Panc1 (cell line): Measurements from ENCODE around the gene FSTL4. TPM values are rescaled to one million over a fixed set of nuclear protein-coding genes. Genes with fewer than 3 reads are reported as not detected.

Source experiments
- ATAC-seq: fragments of 200-7000 bp; cut with Tn5 transposase; 2 replicates; pipeline ENCODE4 v1.9.1; 2020; ENCODE audit warnings: mild to moderate bottlenecking, moderate library complexity
- BruUV-seq: library from RNA; stranded (reverse); fragments of 400-500 nt; replicated peaks from 2 replicates; lab custom pipeline; 2021; lab: Mats Ljungman, UMichigan
- CTCF ChIA-PET: fragments of 300-600 bp; sonication (Branson Sonifier 250); formaldehyde crosslinking; loops from one replicate; lab custom pipeline; 2022; ENCODE audit warnings: antibody characterized with exemption; lab: Charles Lee
- POLR2A ChIA-PET: fragments of 300-600 bp; sonication (Branson Sonifier 250); formaldehyde crosslinking; loops from one replicate; lab custom pipeline; 2022; ENCODE audit warnings: antibody characterized with exemption; lab: Charles Lee
- DNase-seq: peaks from one replicate; pipeline ENCODE4 v3.0.0-alpha.2; 2010; ENCODE audit warnings: low read depth, low spot score
- H3K27ac ChIP-seq: 2 replicates; pipeline ENCODE4 v1.5.1; 2011; ENCODE audit warnings: mild to moderate bottlenecking, low read length, inconsistent platforms
- H3K27me3 ChIP-seq: fragments of 200-500 bp; sonication (Bioruptor generic); 2 replicates; pipeline ENCODE4 v1.6.0; 2014; ENCODE audit warnings: low read length, inconsistent platforms; ENCODE audit not compliant: control insufficient read depth, insufficient read depth
- H3K36me3 ChIP-seq: fragments of 200-500 bp; sonication (Bioruptor generic); 2 replicates; pipeline ENCODE4 v1.5.1; 2014; ENCODE audit warnings: inconsistent platforms, mild to moderate bottlenecking, low read length, moderate library complexity; ENCODE audit not compliant: control insufficient read depth, insufficient read depth
- H3K4me1 ChIP-seq: 2 replicates; pipeline ENCODE4 v1.5.1; 2011; ENCODE audit warnings: inconsistent platforms, mild to moderate bottlenecking, low read length, moderate library complexity; ENCODE audit not compliant: control insufficient read depth, insufficient read depth
- H3K4me3 ChIP-seq, 2 experiments: 2 replicates each; pipeline ENCODE4 v1.5.1; 2011 to 2012; ENCODE audit warnings: low read depth in 2 of 2, low read length in 2 of 2, mild to moderate bottlenecking in 2 of 2, inconsistent platforms in 1 of 2, moderate library complexity in 1 of 2
- H3K9me3 ChIP-seq: fragments of 200-500 bp; sonication (Bioruptor generic); 2 replicates; pipeline ENCODE4 v1.5.1; 2014; ENCODE audit warnings: low read depth, mild to moderate bottlenecking, inconsistent platforms, low read length, moderate library complexity; ENCODE audit not compliant: control insufficient read depth, insufficient read depth
- POLR2AphosphoS5 ChIP-seq: IDR thresholded peaks from 2 replicates; pipeline ENCODE4 v1.6.1; 2012; ENCODE audit warnings: mild to moderate bottlenecking, low read depth, low read length, moderate library complexity
- SIN3A ChIP-seq: IDR thresholded peaks from 2 replicates; pipeline ENCODE4 v1.6.1; 2012; ENCODE audit warnings: low read depth, mild to moderate bottlenecking, low read length, moderate library complexity, borderline replicate concordance; ENCODE audit not compliant: insufficient read depth
- TCF7L2 ChIP-seq: IDR thresholded peaks from 2 replicates; pipeline ENCODE4 v1.6.1; 2011; ENCODE audit warnings: mild to moderate bottlenecking, low read depth, low read length, inconsistent platforms
- in situ Hi-C: cut with HindIII; loops from 2 replicates; pipeline ENCODE4 v1.10.0; 2016; ENCODE audit warnings: low sequenced_read_pairs, low pct_unique_long_range_greater_than_20kb
- intact Hi-C: fragments of 100-400 bp; cut with micrococcal nuclease; formaldehyde crosslinking; loops from one replicate; pipeline ENCODE4 v1.10.0; 2022; ENCODE audit not compliant: unreplicated experiment
- total RNA-seq: library from RNA; stranded (reverse); gene quantifications from one replicate; pipeline ENCODE4 v1.2.1, GENCODE V29; 2021; ENCODE audit not compliant: unreplicated experiment
- TF ChIP-seq, protein P1 (sequence below): fragments of 450-650 bp; IDR thresholded peaks from 2 replicates; pipeline ENCODE4 v1.5.1; 2017; ENCODE audit warnings: mild to moderate bottlenecking
- TF ChIP-seq, protein P2 (sequence below), 2 experiments: IDR thresholded peaks; 2 replicates each; pipeline ENCODE4 v1.6.1; 2011 to 2012; ENCODE audit warnings: low read depth in 2 of 2, control low read depth in 1 of 2, low read length in 1 of 2, mild to moderate bottlenecking in 1 of 2, moderate library complexity in 1 of 2; ENCODE audit not compliant: insufficient read depth in 1 of 2

Gene FSTL4
- total RNA-seq, 1 experiment from 2014 or later: 0.18 TPM

DNA sequence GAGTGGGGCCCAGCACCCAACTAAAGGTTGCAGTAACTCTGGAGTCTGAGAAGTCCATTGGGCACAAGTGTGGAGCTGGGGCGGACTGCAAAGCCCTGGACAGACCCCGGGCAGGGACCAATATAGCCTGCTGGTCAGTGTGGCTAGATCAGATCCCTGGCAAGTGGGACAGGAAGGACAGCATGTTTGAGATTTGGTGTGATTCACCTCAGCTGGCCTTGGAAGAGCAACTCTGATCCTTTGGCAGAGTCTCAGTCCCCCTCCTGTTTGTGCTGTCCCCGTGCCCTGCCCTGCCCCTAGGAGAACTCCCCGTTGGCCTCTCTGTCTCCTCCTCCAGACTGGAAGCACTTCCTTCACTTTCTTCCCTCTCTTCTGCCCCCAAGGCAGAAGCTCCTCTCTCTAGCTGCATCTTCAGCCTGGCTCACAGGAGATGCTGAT is 255.3 kb downstream of the FSTL4 start:
- H3K36me3 ChIP-seq: no peaks in the 10 kb centered on the region
- in situ Hi-C loops (no loop called here), intact Hi-C loops (no loop called here)
- no peaks in the 10 kb centered on the region for H3K27me3 ChIP-seq
- no peaks in the 10 kb centered on the region for H3K9me3 ChIP-seq
- ChIA-PET CTCF (no interaction called here), POLR2A (no interaction called here)
- no peak for TF ChIP-seq POLR2AphosphoS5
- no peak for TF ChIP-seq SIN3A
- no peak for TF ChIP-seq TCF7L2
- TF ChIP-seq, protein P1, sequence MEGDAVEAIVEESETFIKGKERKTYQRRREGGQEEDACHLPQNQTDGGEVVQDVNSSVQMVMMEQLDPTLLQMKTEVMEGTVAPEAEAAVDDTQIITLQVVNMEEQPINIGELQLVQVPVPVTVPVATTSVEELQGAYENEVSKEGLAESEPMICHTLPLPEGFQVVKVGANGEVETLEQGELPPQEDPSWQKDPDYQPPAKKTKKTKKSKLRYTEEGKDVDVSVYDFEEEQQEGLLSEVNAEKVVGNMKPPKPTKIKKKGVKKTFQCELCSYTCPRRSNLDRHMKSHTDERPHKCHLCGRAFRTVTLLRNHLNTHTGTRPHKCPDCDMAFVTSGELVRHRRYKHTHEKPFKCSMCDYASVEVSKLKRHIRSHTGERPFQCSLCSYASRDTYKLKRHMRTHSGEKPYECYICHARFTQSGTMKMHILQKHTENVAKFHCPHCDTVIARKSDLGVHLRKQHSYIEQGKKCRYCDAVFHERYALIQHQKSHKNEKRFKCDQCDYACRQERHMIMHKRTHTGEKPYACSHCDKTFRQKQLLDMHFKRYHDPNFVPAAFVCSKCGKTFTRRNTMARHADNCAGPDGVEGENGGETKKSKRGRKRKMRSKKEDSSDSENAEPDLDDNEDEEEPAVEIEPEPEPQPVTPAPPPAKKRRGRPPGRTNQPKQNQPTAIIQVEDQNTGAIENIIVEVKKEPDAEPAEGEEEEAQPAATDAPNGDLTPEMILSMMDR: no peak
- TF ChIP-seq, protein P2, sequence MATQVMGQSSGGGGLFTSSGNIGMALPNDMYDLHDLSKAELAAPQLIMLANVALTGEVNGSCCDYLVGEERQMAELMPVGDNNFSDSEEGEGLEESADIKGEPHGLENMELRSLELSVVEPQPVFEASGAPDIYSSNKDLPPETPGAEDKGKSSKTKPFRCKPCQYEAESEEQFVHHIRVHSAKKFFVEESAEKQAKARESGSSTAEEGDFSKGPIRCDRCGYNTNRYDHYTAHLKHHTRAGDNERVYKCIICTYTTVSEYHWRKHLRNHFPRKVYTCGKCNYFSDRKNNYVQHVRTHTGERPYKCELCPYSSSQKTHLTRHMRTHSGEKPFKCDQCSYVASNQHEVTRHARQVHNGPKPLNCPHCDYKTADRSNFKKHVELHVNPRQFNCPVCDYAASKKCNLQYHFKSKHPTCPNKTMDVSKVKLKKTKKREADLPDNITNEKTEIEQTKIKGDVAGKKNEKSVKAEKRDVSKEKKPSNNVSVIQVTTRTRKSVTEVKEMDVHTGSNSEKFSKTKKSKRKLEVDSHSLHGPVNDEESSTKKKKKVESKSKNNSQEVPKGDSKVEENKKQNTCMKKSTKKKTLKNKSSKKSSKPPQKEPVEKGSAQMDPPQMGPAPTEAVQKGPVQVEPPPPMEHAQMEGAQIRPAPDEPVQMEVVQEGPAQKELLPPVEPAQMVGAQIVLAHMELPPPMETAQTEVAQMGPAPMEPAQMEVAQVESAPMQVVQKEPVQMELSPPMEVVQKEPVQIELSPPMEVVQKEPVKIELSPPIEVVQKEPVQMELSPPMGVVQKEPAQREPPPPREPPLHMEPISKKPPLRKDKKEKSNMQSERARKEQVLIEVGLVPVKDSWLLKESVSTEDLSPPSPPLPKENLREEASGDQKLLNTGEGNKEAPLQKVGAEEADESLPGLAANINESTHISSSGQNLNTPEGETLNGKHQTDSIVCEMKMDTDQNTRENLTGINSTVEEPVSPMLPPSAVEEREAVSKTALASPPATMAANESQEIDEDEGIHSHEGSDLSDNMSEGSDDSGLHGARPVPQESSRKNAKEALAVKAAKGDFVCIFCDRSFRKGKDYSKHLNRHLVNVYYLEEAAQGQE (IDR thresholded peaks at IDR 0.05; ENCODE audit: insufficient read depth in 1 of 2, low read depth in 2 of 2, low read length in 1 of 2): no peak
- DNase-seq (no peak), ATAC-seq (no peak)
- no TSS peak for BruUV-seq
- H3K4me3 ChIP-seq: no peak overlapping the region
- no peak overlapping the region for H3K27ac ChIP-seq
- H3K4me1 ChIP-seq: no peaks in the 10 kb centered on the region

DNA sequence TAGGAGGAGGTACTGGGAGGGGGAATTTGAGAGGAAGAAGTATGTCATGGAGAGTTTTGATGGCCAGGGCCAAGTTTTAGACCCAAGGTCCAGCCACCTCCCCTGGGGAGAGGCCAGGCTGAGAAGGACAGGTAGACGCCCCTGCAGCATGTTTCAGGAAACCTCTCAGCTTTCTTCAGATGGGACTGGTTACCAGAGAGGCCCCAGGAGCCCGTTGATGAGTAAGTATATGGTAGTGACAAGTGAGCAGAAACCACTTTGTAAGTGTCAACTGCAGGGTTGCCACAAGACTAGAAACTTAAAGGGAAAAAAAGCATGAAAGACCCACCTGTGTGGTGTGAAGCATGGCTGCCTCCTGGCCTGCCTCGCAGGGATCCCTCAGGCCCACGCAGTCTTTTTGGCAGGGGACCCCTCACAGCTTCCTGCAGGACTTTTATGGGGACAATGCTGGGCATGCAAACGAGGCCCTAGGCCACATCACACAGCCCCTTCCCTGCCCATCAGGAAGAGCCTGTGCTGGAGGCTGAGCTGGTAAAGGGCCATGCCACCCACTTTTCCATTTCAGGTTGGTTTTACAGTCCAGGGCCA is 255.9 kb downstream of the FSTL4 start:
- CTCF ChIA-PET: no interaction called here
- no TSS peak for BruUV-seq
- in situ Hi-C loops: no loop called here
- intact Hi-C loops: no loop called here
- TF ChIP-seq, protein P1: no peak
- TF ChIP-seq, protein P2 (IDR thresholded peaks at IDR 0.05; ENCODE audit: insufficient read depth in 1 of 2, low read depth in 2 of 2, low read length in 1 of 2): no peak
- TF ChIP-seq SIN3A (no peak), TCF7L2 (no peak), POLR2AphosphoS5 (no peak)
- ATAC-seq (no peak), DNase-seq (no peak)
- POLR2A ChIA-PET: no interaction called here
- Histone ChIP-seq H3K27me3 (no peaks in the 10 kb centered on the region), H3K36me3 (no peaks in the 10 kb centered on the region), H3K4me3 (no peak overlapping the region), H3K27ac (no peak overlapping the region), H3K9me3 (no peaks in the 10 kb centered on the region), H3K4me1 (no peaks in the 10 kb centered on the region)
